Upper lobe of left lung (tissue), 6 donors: ENCODE results near the gene DLG5. TPM values are rescaled to one million over a fixed set of nuclear protein-coding genes. Genes with fewer than 3 reads are reported as not detected.

Experiments
- ATAC-seq, 2 donors: fragments of 200-7000 bp; cut with Tn5 transposase; one replicate each; pipeline ENCODE4 v1.9.1; 2022; ENCODE audit warnings: mild to moderate bottlenecking in 2 of 2, moderate library complexity in 2 of 2; ENCODE audit not compliant: low FRiP score in 2 of 2
- DNase-seq, 2 donors: peaks; one replicate each; pipeline ENCODE4 v3.0.0-alpha.2; 2019 to 2020
- H3K27ac ChIP-seq, 4 donors: fragments of 200-600 bp; sonication (generic); one replicate each; pipeline ENCODE4 v1.5.1; 2016 to 2019
- H3K27me3 ChIP-seq, 4 donors: fragments of 200-600 bp; sonication (generic); one replicate each; pipeline ENCODE4 v1.5.1; 2017 to 2019
- H3K36me3 ChIP-seq, 4 donors: fragments of 200-600 bp; sonication (generic); one replicate each; pipeline ENCODE4 v1.5.1; 2016 to 2019
- H3K4me1 ChIP-seq, 4 donors: fragments of 200-600 bp; sonication (generic); one replicate each; pipeline ENCODE4 v1.5.1; 2018 to 2019
- H3K4me3 ChIP-seq, 4 donors: fragments of 200-600 bp; sonication (generic); one replicate each; pipeline ENCODE4 v1.5.1; 2017 to 2019; ENCODE audit warnings: mild to moderate bottlenecking in 2 of 4, moderate library complexity in 1 of 4
- H3K9me3 ChIP-seq, 4 donors: fragments of 200-600 bp; sonication (generic); one replicate each; pipeline ENCODE4 v1.5.1; 2018 to 2019
- EP300 ChIP-seq, 4 donors: sonication (generic); formaldehyde crosslinking; IDR thresholded peaks; one replicate each; pipeline ENCODE4 v1.5.1; 2017; ENCODE audit warnings: antibody characterized with exemption in 4 of 4, control low read depth in 2 of 4
- POLR2A ChIP-seq, 4 donors: fragments of 450-650 bp; IDR thresholded peaks; one replicate each; pipeline ENCODE4 v1.5.1; 2016 to 2017; ENCODE audit warnings: antibody characterized with exemption in 4 of 4, mild to moderate bottlenecking in 2 of 4
- POLR2AphosphoS5 ChIP-seq, 2 donors: sonication (generic); formaldehyde crosslinking; IDR thresholded peaks; one replicate each; pipeline ENCODE4 v1.5.1; 2017; ENCODE audit warnings: antibody characterized with exemption in 2 of 2
- WGBS, 2 donors: methylation state at CpG; one replicate each; pipeline ENCODE4 v1.1.5; 2017 to 2018; 5-methylcytosine and 5-hydroxymethylcytosine counted together
- total RNA-seq, 6 donors: library from RNA; depleted of rRNA in 4 of 6; stranded (reverse); fragments of >200 nt in 4 of 6; gene quantifications; one replicate each; pipeline versions ENCODE4 v1.1.0 to v1.2.1, GENCODE V29; 2016 to 2021
- TF ChIP-seq, protein P1 (sequence below), 6 experiments: fragments of 450-650 bp in 4 of 6; fragments of 200-600 bp in 2 of 6; sonication (generic) in 2 of 6; IDR thresholded peaks; one replicate each; pipeline ENCODE4 v1.5.1; 2016 to 2019; ENCODE audit warnings: antibody characterized with exemption in 6 of 6
- donor health status: DM: no; HTN: no; CAD: no; lungs with moderate emphysema.
- donor health status: DM: no; HTN: yes; CAD: no; lungs with severe emphysema.

Gene DLG5
- total RNA-seq, 6 donors from 2014 or later: 14.6 to 51.3 (median 23.4) TPM

DNA sequence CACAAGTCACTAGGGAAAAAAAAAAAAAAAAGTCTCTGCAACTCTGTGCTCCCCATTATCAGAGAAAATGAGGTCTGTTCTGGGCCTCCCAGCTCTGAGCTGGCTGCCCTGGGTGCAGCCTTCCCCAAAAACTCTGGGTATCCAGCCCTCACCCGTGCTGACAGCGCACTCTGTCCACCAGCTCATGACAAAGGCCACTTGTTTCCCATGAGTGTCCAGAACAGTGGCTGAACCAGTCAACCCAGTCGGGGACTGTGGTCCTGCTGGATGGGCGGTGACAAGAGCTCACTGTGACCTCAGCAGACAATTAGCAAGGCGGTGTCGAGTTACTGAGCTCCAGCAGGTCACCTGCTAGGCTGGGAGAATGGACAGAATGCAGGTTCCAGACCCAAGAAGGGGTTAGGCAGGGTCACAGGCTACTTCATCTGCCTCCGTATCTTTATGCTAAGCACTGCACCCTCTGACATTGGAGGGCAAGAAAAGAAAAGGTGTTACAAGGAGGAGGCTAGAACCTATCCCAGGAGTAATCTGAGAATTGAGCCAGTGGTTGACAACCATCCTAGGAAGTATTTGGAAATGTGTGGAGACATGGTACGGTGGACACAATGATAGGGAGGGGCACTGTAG, 37.2 kb downstream of the DLG5 start:
- Histone ChIP-seq H3K36me3 (no peaks in the 10 kb centered on the region), H3K27ac (peak overlapping the region; percentile 36 to 76 (median 60)), H3K9me3 (no peaks in the 10 kb centered on the region), H3K27me3 (no peaks in the 10 kb centered on the region), H3K4me3 (no peak overlapping the region), H3K4me1 (peaks cover 24 to 46% (median 31%) of the 10 kb centered on the region in 4 donors)
- ATAC-seq (peak; percentile 58 to 90), DNase-seq (peak in 1 of 2 donors; percentile 93)
- 73 to 76% methylated on average over 7 of the region's 8 CpGs for WGBS, 2 donors
- TF ChIP-seq POLR2AphosphoS5 (IDR thresholded peaks at IDR 0.05) (peak; percentile 23 to 53), EP300 (IDR thresholded peaks at IDR 0.05) (peak in 1 of 4 donors; percentile 36), POLR2A (IDR thresholded peaks at IDR 0.05) (peak in 1 of 4 donors; percentile 16)
- TF ChIP-seq, protein P1, sequence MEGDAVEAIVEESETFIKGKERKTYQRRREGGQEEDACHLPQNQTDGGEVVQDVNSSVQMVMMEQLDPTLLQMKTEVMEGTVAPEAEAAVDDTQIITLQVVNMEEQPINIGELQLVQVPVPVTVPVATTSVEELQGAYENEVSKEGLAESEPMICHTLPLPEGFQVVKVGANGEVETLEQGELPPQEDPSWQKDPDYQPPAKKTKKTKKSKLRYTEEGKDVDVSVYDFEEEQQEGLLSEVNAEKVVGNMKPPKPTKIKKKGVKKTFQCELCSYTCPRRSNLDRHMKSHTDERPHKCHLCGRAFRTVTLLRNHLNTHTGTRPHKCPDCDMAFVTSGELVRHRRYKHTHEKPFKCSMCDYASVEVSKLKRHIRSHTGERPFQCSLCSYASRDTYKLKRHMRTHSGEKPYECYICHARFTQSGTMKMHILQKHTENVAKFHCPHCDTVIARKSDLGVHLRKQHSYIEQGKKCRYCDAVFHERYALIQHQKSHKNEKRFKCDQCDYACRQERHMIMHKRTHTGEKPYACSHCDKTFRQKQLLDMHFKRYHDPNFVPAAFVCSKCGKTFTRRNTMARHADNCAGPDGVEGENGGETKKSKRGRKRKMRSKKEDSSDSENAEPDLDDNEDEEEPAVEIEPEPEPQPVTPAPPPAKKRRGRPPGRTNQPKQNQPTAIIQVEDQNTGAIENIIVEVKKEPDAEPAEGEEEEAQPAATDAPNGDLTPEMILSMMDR (IDR thresholded peaks at IDR 0.05): no peak

DNA sequence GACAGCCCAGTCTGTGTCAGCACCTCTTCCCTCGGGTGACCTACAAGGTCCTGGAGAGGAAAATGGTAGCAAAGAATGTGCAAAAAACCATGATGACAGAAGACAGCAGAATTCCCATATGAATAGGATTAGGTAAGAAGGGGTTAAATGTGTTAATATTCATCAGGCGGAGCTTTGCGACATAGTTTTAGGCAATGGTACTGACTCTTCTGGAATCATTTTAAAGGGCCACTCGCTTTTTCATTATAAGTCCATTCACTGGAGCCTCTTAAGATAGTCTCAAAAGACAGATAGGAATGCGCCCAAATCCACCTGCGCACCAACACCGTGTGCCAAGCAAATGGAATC, 38.2 kb downstream of the DLG5 start:
- Histone ChIP-seq H3K4me1 (peaks cover 24 to 46% (median 31%) of the 10 kb centered on the region in 4 donors), H3K27ac (peak overlapping the region; percentile 36 to 76 (median 60)), H3K27me3 (no peaks in the 10 kb centered on the region), H3K4me3 (peak overlapping the region in 2 of 4 donors; percentile 15 to 25), H3K9me3 (no peaks in the 10 kb centered on the region), H3K36me3 (no peaks in the 10 kb centered on the region)
- TF ChIP-seq EP300 (IDR thresholded peaks at IDR 0.05) (no peak), POLR2AphosphoS5 (IDR thresholded peaks at IDR 0.05) (no peak), POLR2A (IDR thresholded peaks at IDR 0.05) (no peak)
- TF ChIP-seq, protein P1 (IDR thresholded peaks at IDR 0.05): no peak
- peak in 1 of 2 donors; percentile 9 for ATAC-seq
- 45% methylated on average over 7 of the region's 7 CpGs for WGBS, 2 donors
- no peak for DNase-seq

DNA sequence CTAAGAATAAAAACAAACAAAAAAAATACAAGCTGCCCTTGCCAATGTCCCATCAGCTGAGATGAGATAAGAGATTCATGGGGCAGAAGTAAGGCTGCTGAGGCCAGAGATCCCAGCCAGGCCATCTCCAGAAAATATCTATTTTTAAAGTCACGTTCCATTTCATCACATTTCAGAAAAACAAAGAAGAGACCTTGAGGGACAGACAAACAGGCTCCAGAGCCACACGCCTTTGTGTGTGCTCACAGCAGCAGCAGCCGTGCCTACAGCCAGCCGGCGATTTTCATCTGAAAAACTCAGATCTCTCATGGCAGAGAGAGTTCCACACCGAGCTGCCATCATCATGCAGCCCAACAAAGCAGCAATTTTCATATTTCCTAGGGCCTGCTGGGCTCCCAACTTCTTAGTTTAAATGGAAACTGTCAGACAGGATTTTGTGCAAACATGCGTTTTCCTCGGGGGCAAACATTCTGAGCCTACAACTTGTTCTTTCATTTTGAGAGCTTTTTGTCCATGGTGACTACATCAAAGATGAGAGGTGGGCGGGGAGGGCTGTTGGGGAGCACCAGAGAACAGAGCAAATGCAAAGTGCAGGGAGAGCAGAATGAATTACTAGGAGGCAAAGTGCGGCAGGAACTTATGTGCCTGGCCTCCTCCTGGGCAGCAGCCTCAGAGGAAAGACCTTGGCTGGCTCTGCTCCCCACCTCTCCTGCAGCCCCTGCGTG, 38.8 kb downstream of the DLG5 start:
- TF ChIP-seq, protein P1 (IDR thresholded peaks at IDR 0.05): no peak
- no peak for TF ChIP-seq POLR2A (IDR thresholded peaks at IDR 0.05)
- TF ChIP-seq POLR2AphosphoS5 (IDR thresholded peaks at IDR 0.05): no peak
- no peak for TF ChIP-seq EP300 (IDR thresholded peaks at IDR 0.05)
- peak overlapping the region; percentile 20 to 76 (median 60) for H3K27ac ChIP-seq

DNA sequence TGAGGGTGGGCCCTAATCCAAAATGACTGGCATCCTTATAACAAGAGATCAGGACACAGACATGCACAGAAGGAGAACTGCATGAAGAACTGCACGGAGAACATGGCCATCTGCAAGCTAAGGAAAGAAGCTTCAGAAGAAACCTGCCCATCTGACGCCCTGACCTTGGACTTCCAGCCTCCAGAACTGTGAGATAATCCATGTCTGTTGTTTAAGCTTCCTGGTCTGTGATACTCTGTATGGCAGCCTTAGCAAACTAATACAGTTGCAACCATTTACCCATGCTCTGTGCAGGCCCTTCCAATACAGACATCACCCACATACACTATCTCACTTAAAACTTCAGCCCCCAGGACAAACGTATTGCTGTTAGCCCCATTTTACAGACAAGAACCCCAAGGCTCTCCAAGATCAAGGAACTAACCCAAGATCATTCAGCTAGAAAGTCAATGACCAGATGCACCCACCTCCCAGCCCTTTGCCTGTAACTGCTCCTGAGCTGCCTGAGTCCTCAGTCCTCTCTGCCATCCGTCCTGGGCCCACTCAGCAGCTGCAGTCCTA, 39.7 kb downstream of the DLG5 start:
- DNase-seq (no peak), ATAC-seq (no peak)
- Histone ChIP-seq H3K4me1 (peaks cover 24 to 46% (median 31%) of the 10 kb centered on the region in 4 donors), H3K36me3 (no peaks in the 10 kb centered on the region), H3K4me3 (no peak overlapping the region), H3K27me3 (no peaks in the 10 kb centered on the region), H3K9me3 (no peaks in the 10 kb centered on the region), H3K27ac (peak overlapping the region; percentile 19 to 76 (median 40))
- TF ChIP-seq POLR2AphosphoS5 (IDR thresholded peaks at IDR 0.05) (no peak), EP300 (IDR thresholded peaks at IDR 0.05) (no peak), POLR2A (IDR thresholded peaks at IDR 0.05) (no peak)
- TF ChIP-seq, protein P1 (IDR thresholded peaks at IDR 0.05): no peak
- WGBS, 2 donors: 76 to 92% methylated on average over 4 of the region's 4 CpGs

More for the DNA sequence above, 38.8 kb downstream of the DLG5 start:
- DNase-seq: no peak
- H3K36me3 ChIP-seq: no peaks in the 10 kb centered on the region
- no peaks in the 10 kb centered on the region for H3K9me3 ChIP-seq
- H3K27me3 ChIP-seq: no peaks in the 10 kb centered on the region
- peak in 1 of 2 donors; percentile 3 for ATAC-seq
- WGBS, 2 donors: 31 to 37% methylated on average over 11 of the region's 11 CpGs
- H3K4me1 ChIP-seq: peaks cover 24 to 46% (median 31%) of the 10 kb centered on the region in 4 donors
- H3K4me3 ChIP-seq: peak overlapping the region in 2 of 4 donors; percentile 15 to 25
